HG03196 (cell line): ENCODE results near the gene XRCC4.
A peak's percentile ranks its signal among the peaks of the same experiment; 100 is the strongest.

Experiments
- ATAC-seq: cut with Tn5 transposase; IDR thresholded peaks from one replicate; pipeline ENCODE4 v1.9.1; 2021; ENCODE audit not compliant: unreplicated experiment

The XRCC4 gene

GRCh38 chr5:83069096-83069799 is 8.1 kb upstream of the XRCC4 start:
- ATAC-seq: no peak

- no peak for ATAC-seq
Observed at GRCh38 chr5:83071286-83072051, 5.9 kb upstream of the XRCC4 start.

GRCh38 chr5:83072966-83073365 is 4.4 kb upstream of the XRCC4 start:
- no peak for ATAC-seq

GRCh38 chr5:83077662-83078261 is 415 bp downstream of the XRCC4 start:
- ATAC-seq: peak; percentile 16

- ATAC-seq: no peak
Observed at GRCh38 chr5:83082750-83083149, 5.4 kb downstream of the XRCC4 start.

GRCh38 chr5:83084336-83084735 is 7.0 kb downstream of the XRCC4 start:
- ATAC-seq: no peak

GRCh38 chr5:83085106-83085505 is 7.8 kb downstream of the XRCC4 start:
- no peak for ATAC-seq

- no peak for ATAC-seq
Observed at GRCh38 chr5:83090169-83090568, 12.8 kb downstream of the XRCC4 start.

- ATAC-seq: no peak
Observed at GRCh38 chr5:83092619-83093018, 15.3 kb downstream of the XRCC4 start.

GRCh38 chr5:83093692-83094091 is 16.3 kb downstream of the XRCC4 start:
- ATAC-seq: no peak

GRCh38 chr5:83095163-83095956 is 18.0 kb downstream of the XRCC4 start:
- ATAC-seq: no peak

- ATAC-seq: no peak
Observed at GRCh38 chr5:83095957-83096539, 18.7 kb downstream of the XRCC4 start.

GRCh38 chr5:83096660-83097339 is 19.5 kb downstream of the XRCC4 start:
- no peak for ATAC-seq

- no peak for ATAC-seq
Observed at GRCh38 chr5:83097689-83098231, 20.4 kb downstream of the XRCC4 start.

- no peak for ATAC-seq
Observed at GRCh38 chr5:83099001-83099400, 21.7 kb downstream of the XRCC4 start.

- no peak for ATAC-seq
Observed at GRCh38 chr5:83099445-83099844, 22.1 kb downstream of the XRCC4 start.

- ATAC-seq: no peak
Observed at GRCh38 chr5:83101514-83101913, 24.2 kb downstream of the XRCC4 start.

- ATAC-seq: no peak
Observed at GRCh38 chr5:83102364-83102980, 25.1 kb downstream of the XRCC4 start.

GRCh38 chr5:83104021-83104420 is 26.7 kb downstream of the XRCC4 start:
- ATAC-seq: no peak
